GM19372 (cell line): Measurements from ENCODE around the gene DGKG.

Experiments used
- ATAC-seq: cut with Tn5 transposase; IDR thresholded peaks from one replicate; pipeline ENCODE4 v1.9.1; 2021; ENCODE audit warnings: mild to moderate bottlenecking, low read depth, moderate library complexity; ENCODE audit not compliant: unreplicated experiment

The DGKG gene

DNA sequence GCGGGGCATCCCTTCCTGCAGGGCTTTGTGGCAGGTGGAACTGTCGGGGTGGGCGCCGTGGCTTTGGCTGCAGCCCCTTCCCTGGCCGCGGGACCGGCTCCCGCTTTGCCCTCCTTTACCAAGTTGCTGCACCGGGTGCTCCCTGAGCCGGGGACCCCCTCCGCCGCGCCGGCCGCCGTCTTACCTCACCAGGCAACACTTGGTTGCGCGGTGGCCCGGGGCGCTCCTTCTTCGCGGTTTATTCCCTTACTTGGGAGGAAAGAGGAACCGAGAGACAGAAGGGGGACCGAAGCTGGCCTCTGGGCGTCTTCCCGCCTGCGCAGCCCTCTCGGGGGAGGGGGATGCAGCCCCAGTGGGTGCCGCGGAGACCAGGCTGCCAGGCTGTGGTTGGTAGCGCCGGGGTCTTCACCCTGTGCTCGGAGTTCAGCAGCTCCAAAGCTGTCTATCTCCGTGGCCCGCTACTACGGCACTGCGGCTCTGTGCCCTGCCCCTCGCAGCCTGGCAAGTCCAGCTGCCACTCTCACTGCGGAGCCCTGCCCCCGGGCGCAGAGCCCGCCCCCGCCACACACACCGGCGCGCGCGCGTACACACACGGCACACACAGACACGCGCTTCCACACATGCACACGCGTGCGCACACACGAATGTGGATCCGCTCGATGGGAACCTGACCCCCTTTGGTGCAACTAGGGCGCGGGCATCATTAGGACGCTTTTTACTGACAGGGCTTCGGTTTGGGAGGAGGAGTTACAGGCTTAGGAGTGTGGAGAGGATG, at the start of gene DGKG:
DGKG (minus strand) TSS at position 473 of the 775 bp plus-strand sequence. CDS start 41,775 bp downstream, outside the sequence.
- ATAC-seq, result peak; percentile 62

DNA sequence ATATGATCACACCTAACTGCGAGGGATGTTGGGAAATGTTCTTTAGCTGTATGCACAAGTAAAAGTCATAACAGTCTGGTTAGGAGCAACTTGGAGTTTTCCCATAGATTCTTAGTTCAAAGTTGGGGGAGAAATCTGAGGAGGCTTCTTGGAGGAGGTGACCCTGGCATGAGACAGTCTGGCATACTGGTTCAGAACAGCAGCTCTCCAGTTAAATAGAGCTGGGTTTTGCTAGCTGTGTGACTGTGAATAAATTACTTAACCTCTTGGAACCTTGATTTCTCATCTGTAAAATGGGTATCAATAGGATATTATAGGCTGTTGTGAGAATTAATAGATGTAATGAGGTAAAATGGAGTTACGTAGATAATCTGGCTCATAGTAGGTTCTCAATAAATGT, 49.1 kb upstream of the DGKG start:
- no peak for ATAC-seq

DNA sequence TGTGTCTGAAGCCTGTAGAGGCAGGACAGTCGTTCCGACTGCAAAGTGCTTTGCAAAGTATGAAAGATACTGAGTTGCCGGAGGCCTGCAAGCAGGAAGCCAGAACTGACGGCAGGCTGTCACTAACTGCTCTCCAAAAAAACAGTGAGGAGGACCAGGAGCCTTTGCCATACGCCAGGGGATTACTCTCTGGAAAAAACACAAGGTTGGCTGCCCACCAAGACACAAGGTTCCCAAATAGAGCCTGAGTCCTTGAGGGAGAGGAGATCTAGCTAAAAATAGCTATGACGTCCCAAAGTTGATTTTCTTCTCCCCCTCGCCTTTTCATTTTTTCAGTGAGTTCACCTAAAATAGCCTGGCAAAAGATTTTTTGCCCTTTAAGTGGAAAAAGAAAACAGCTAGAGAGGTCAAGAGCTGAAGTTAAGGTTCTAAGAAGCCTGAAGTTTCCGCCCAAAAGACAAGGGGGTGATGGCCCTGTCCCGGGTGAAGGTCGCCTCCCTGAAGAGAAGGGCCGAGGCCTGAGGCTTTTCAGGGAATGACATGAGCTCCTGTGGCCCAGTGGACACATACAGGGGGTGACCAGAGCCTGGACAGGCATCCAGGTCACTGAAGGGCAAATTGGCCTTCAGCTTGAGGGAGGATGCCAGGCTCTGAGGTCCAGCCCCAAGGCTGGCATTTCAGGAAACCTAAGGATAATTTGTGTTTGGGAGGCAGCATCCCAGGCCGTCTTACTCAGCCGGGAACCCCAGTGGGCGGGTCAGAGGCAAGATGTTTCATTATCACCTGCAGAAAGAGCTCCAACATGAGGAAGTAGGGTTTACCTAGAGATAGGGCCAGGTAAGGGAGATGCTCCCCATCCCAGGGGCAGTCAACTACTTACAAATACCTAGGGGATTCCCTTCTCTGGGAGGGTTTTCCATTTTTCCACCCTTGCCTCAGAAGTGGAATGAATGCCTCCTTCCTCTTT, 44.9 kb upstream of the DGKG start:
- no peak for ATAC-seq

DNA sequence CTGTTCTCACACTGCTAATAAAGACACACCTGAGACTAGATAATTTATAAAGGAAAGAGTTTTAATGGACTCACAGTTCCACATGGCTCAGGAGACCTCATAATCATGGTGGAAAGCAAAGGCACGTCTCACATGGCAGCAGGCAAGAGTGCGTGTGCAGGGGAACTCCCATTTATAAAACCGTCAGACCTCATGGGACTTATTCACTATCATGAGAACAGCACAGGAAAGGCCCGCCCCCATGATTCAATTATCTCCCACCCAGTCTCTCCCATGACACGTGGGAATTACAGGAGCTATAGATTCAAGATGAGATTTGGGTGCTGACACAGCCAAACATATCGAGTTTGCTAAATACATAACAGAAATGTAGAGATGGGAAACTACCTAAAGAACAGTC, 39.5 kb upstream of the DGKG start:
- no peak for ATAC-seq

DNA sequence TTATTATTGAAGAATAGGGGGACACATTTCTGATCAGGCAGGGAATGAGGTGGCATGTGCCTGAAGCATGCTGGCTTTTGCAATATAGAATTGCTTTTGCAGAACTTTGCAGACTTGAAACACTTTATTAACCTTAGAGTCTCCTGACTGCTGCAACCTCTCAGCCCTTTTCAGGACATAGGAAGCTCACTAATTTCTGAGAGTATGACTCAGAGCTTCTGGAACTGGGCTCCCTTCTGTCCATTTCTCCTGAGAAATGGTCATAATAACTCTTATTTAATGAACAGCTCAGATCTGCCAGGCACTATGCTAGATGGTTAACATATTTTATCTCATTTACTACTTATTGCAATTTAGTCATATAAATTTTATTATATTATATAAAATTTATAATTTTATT, 38.6 kb upstream of the DGKG start:
- no peak for ATAC-seq

DNA sequence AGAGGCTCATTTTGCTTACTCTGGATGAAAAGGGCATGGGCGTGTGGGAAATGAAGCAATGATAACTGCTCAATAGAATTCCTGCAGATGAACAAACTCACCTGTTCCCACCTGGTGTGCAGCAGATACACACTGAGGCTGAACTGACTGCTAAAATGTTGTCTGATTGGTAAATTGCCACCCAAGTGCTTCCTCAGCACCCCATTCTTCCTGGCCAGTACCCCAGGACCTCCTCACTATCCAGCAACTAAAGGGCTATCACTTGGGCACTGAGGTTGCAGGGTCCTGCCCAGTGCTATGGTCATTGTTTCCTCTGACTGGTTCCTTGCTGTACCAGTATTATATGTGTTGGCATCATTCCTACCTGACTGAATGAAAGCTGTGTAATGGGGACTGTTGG, 38.0 kb upstream of the DGKG start:
- no peak for ATAC-seq

DNA sequence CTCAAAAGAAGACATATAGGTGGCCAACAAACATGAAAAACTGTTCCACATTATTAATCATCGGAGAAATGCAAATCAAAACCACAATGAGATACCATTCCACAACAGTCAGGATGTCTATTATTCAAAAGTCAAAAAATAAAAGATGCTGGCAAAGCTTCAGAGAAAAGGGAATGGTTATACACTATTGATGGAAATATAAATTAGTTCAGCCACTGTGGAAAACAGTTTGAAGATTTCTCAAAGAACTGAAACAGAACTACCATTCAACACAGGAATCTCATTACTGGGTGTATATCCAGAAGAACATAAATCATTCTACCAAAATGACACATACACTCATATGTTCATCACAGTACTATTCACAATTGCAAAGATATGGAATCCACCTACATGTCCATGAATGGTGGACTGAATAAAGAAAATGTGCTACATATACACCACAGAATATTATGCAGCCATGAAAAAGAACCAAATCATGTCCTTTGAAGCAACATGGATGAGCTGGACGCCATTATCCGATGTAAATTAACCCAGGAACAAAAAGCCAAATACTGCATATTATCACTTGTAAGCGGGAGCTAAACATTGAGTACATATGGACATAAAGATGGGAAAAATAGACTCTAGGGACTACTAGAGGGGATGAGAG, 32.7 kb upstream of the DGKG start:
- ATAC-seq, result no peak

DNA sequence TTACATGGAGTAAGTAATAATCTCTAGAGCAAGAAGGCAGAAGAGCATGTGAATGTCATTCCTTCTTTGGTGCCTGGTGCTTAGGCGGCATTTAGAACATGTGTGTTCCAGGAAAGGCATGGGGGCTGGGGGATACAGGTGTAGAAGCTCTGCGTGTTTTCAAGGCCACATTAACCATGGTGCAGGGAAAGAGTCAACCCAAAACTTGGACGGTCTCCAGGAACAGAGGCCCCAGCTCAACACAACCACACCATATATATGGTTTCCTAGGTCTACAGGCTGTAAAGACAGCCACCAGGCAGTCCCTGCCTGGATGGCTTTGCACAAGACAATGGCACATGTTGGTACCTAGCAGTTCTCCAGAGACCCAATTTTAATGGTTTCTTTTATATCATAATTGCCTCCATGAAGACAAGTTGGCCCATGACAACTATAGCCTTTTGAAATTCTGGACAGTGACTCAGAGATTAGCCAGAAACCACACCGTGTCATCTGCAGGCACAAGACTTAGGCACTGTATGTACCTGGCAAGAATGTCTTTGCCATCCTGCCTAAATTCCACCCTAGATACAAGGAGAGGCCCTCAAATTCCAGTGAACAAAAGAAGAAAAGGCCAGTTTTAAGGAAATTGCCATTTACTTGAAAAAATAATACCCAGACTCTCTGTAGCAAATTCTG, 25.0 kb upstream of the DGKG start:
- ATAC-seq, result no peak

DNA sequence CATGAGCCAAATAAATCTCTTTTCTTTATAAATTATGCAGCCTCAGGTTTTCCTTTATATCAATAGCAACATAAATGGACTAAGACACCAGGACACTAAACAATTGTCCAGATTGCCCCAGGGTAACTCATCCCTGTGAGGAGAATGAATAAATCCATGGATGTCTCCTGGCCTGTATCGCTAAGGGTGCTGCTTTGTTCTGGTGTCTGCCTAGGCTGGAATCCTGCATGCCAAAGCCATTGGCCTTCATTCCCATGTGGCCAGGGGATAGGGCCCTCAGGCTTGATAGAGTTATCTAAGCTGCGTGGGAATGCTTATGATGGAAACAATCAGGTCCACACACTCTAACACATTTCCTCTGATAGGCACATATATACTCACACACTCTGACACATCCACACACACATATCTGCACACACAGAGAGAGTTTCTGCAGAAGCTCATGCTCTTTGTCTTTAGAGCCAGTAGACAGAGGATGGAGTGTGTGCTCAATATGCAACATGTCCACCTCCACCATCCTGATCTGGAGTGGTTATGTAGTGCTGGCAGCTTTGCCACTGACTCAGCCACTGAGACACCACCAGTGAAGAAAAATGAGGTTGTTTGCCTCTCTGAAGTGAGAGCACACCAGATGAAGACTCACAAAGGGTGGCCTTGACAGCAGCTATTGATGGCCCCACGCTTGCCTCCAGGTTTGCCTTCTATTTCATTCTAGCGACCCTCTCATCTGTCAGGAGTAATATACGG, 24.0 kb upstream of the DGKG start:
- ATAC-seq, result no peak

DNA sequence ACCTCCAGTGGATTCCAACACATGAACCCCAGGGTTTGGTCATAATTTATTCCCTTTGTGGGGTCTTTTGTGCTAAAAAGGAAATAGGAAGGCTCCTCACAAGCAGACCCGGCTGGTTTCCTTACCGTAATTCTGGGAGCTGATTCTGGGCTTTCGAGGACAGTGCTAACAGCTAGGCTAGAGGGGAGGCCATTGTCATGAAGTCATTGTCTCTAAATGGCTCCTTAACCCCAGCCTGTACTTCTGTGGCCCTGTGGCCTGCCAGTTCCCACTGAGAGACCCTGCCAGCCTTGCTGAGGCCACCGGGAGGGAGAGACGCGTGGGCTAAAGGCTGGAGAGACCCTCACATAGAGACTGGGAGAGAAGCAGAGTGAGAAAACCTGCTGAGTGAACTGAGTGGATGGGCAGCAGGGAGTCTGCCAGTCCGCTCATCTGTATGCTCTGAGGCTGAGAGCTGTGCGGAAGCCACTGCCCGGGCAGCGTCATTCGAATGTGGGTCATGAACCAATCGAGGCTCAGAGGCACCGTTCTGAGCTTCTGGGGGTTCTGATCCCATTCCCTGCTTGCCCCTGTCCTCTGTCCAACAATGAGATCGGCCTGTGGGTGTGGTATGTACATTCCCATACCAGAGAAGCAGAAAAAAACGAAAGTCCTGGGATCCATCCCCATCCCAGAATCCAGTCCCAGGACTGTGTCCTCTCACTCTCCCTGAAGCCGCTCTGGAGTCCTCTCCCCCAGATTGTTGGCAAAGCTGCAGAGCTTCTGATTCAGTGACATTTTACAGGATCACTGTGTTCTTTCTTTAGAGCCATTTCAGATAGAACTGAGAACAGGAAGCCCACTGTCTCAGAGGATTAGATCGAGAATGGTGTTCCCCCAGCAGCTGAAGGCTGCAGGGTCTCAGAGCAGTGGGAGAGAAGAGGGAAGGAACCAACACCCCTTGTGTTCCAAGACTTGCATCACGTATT, 21.3 kb upstream of the DGKG start:
- ATAC-seq, result no peak

DNA sequence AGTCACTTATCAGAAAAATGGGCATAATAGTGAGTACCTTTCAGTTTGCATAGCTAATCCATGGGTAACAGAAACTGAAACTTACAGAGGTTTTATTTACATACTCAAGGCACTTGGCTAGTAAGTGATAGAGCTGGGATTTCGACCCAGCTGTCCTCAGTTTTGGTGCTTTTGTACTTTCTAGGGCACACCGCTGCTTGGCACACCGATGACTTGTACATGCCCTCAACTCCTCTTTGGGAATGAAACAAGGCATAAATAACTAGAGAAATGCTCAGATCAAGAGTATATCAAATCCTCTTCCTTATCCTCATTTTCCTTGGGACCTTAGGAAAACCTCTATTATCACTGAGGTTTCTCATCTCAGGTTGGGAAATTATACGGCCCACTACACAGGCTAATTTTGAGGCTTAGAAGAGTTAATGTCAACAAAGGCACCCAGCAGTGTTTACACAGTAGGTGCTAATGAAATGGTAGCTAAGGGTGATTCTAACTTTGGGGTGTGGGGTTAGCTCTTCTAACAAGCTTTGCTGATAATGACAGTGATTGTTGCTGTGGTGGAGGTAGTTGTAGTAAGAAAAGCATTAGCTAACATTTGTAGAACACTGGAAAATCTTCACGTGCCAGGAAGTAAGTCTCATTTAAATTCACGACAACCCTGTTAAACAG, 20.3 kb upstream of the DGKG start:
- no peak for ATAC-seq

DNA sequence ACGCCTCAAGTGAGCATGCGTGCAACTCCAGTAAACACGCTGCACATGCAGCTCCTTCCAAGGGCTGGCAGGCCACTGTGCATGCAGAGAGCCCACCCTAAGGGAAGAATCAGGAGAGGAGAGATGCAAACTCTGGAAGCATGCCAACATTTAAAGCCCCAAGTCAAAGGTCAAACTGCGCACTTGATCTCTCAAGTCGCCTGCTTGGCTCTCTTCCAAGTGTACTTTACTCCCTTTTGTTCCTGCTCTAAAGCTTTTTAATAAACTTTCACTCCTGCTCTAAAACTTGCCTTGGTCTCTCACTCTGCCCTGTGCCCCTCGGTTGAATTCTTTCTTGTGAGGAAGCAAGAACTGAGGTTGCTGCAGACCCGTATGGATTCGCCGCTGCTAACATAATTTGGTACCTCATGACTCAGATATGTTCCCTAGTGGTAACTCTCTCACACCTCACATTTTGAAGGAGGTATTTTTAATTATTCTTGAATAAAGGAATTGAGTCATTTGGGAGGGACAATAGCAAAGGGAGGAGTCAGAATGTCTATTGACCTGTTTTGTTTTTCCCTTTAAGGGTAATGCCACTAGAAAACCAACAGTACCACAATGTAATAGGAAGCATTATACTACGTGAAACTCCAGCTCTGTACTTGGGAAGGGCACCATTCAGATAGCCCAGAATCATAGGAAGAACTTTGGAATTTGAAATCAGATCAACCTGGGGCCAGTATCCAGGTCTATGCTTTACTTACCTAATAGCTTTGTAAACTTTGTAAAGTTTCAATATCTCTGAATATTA, 19.6 kb upstream of the DGKG start:
- no peak for ATAC-seq

DNA sequence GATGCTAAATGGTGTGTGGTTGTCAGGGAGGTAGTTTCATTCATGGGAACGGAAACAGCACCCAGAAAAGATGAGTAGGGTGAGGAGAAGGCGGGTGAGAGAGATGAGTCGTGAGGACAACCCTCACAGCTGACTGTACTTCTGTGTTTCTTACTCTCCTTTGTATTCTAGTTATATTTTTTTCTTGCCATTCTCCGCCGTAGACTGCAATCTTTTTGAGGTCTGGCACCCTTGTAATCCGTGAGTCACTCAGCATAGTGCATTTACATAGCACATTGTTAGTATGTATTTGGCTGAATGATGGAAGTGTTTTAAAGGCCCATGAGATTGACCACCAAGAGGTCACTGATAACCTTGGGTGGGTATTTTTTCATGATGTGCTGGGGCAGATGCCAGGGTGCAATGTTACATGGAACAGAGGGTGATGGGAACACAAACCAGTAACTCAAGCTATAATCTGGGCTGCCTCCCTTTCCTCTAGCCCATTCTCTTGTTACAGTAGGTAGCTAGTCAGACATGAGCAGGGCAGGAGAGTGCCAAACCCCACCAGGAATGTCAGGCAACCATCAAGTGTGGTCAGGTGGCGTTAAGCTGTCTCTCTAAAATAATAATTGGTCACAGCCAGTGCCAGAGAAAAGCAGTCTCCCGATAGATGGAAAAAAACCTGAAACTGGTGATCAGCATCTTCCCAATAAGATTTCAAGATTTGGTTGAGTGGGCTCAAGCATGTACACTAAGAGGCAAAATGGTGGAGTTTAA, 18.8 kb upstream of the DGKG start:
- ATAC-seq, result no peak

DNA sequence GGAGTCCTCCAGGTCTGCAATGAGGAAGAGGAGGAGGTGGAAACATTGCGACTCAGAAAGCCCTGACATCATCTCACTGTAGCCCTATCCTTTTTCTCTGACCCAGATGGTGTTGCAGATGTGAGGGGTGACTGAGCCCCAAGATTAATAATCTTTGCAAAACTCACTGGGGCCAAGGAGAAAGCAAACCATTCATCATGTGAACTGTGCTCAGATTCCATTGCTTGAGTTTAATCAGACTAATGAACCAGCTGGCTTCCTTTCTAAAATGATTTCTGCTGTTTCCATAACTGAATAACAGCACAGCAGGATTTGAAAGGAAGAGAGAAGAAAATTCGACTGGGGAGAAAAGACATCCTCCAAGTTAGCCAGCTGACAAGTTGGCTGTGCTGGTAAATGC, 13.4 kb upstream of the DGKG start:
- ATAC-seq, result no peak

DNA sequence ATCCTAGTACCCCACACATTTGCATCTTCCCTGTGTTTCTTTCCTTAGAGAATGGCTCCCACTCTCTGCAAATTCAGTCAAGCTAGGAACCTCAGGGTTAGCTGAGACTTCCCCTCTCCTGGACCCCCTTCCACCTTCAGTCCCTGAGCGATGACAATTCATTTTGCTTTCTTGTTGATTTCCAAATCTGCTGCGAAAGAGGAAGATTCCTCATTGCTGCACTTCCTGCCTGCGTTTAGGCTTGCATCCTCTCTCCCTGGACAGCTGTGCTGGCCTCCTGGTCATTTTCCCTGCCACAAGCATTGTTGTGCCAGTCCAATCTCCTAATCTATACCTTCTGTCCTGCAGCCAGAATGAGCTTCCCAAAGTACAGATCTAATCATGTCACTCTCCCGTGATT, 12.3 kb upstream of the DGKG start:
- ATAC-seq, result no peak

DNA sequence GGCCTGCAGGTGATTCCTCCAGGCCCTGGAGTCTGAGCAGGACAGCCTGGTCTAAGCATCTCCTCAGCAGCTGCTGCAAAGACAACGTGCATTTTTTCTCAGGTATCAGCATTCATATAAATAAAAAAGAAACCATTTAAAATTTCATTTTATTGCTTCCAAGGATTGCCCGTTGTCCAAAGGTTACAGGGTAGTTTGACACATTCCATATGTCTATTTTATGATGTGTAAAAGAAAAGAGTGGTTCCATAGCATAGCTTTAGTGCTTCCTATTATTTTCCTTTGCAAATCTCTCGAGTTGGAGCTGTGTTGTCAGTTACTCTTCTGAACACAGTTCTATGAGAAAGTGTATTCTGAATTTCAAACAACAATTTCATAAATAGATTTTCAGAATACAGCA, 7.2 kb upstream of the DGKG start:
- ATAC-seq, result no peak

DNA sequence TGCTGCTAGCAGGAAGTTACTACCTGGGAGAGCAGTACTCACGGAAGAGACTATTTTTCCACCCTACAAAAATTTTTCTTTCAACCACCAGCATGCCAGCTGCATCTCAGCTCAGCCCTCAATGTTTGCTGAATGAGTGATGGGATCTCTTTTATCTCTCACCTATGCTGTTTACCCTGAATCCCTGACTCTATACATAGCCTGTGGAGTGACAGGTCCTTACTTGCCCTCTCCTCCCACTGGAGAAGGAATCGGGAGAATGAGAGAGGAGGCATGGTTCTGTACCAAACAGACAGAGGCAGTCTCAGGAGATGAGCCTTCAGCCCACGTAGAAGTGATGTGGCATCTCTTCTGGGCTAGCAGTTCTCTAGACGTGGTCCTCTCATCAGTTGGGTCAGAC, 6.7 kb upstream of the DGKG start:
- no peak for ATAC-seq
